Sigmoid colon (tissue), 7 donors: Measurements from ENCODE around the gene LITAF. TPM values are rescaled to one million over a fixed set of nuclear protein-coding genes. Genes with fewer than 3 reads are reported as not detected.
"Not testable (repeated sequence)": the region's sequence is repeated elsewhere in the genome, so short reads cannot be mapped to it uniquely, and the experiment has no call there.

Source experiments
- DNase-seq: peaks from one replicate; pipeline ENCODE4 v3.0.0-alpha.2; 2019
- H3K27ac ChIP-seq, 4 donors: fragments of 200-600 bp; sonication (generic); one replicate each; pipeline ENCODE4 v1.5.1; 2016 to 2019; ENCODE audit warnings: mild to moderate bottlenecking in 1 of 4
- H3K27me3 ChIP-seq, 3 donors: fragments of 200-600 bp; sonication (generic); one replicate each; pipeline ENCODE4 v1.5.1; 2019; ENCODE audit warnings: mild to moderate bottlenecking in 1 of 3
- H3K36me3 ChIP-seq, 4 donors: fragments of 200-600 bp; sonication (generic); one replicate each; pipeline ENCODE4 v1.5.1; 2016 to 2019
- H3K4me1 ChIP-seq, 4 donors: fragments of 200-600 bp; sonication (generic); one replicate each; pipeline ENCODE4 v1.5.1; 2017 to 2019
- H3K4me3 ChIP-seq, 4 donors: fragments of 200-600 bp; sonication (generic); one replicate each; pipeline ENCODE4 v1.5.1; 2017 to 2019; ENCODE audit warnings: mild to moderate bottlenecking in 2 of 4, moderate library complexity in 1 of 4
- H3K9me3 ChIP-seq, 4 donors: fragments of 200-600 bp in 3 of 4; sonication (generic) in 3 of 4; one replicate each; pipeline versions ENCODE4 v1.5.1 to v1.6.1; 2013 to 2019
- EP300 ChIP-seq, 4 donors: sonication (generic); formaldehyde crosslinking; IDR thresholded peaks; one replicate each; pipeline ENCODE4 v1.6.1; 2017; ENCODE audit warnings: antibody characterized with exemption in 4 of 4
- POLR2A ChIP-seq, 2 donors: fragments of 450-650 bp; IDR thresholded peaks; one replicate each; pipeline ENCODE4 v1.6.1; 2016; ENCODE audit warnings: antibody characterized with exemption in 2 of 2, mild to moderate bottlenecking in 2 of 2, moderate library complexity in 2 of 2
- POLR2AphosphoS5 ChIP-seq, 4 donors: sonication (generic); formaldehyde crosslinking; IDR thresholded peaks; one replicate each; pipeline ENCODE4 v1.6.1; 2017; ENCODE audit warnings: antibody characterized with exemption in 4 of 4
- WGBS, 2 donors: extraction: QIAGEN DNeasy Blood & Tissue Kit; methylation state at CpG; one replicate each; pipeline ENCODE4 v1.1.7; 2013; 5-methylcytosine and 5-hydroxymethylcytosine counted together
- intact Hi-C: fragments of 100-400 bp; cut with DNase I; formaldehyde crosslinking; loops from one replicate; pipeline ENCODE4 v1.15.1; 2023
- polyA plus RNA-seq, 3 donors: library from polyadenylated mRNA; stranded (reverse); fragments of 200-250 nt; gene quantifications; one replicate each; pipeline ENCODE4 v1.2.3, GENCODE V29; 2013
- total RNA-seq, 4 donors: library from RNA; depleted of rRNA; stranded (reverse); fragments of >200 nt; gene quantifications; one replicate each; pipeline ENCODE4 v1.1.0, GENCODE V29; 2016
- TF ChIP-seq, protein P1 (sequence below), 4 experiments: fragments of 450-650 bp in 3 of 4; fragments of 200-600 bp in 1 of 4; IDR thresholded peaks; one replicate each; pipeline ENCODE4 v1.5.1; 2016 to 2019; ENCODE audit warnings: antibody characterized with exemption in 4 of 4, mild to moderate bottlenecking in 3 of 4, moderate library complexity in 2 of 4
- donor health status: healthy with polysubstance abuse.
- donor health status: Bipolar disorder and iron deficiency.
- donor health status: healthy.

Gene LITAF
- total and polyA plus RNA-seq, 7 donors = 20.6 to 307 (median 55.1) TPM

DNA sequence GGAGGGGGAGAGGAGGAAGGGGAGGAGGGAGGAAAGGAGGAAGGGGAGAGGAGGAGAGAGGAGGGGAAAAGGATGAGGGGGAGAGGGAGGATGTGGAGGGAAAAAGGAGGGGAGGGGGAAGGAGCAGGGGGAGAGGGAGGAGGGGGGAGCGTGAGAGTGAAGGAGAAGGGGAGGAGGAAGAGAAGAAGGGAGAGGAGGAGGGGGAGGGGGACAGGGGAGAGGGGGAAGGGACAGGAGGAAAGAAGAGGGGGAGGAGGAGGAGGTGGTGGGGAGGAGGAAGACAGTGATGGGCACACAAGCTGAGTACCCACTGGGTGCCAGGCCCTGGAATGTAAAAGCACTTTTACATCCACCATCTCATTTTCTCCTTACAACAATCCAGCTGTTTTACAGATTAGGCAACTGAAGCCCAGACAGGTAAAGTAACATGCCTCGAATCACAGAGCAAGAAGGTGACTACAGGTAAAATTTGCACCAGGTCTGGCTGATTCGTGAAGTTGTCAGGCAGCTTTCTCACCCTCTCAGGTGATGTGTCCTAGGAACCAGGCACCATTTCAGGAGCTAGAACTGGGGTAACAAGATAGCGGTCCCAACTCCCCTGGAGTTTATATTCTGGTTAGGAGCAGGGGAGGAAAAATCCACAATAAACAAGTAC, 10.0 kb upstream of the LITAF start:
- 53 to 77% methylated on average over 4 of the region's 4 CpGs for WGBS, 2 donors
- Histone ChIP-seq H3K9me3 (no peaks in the 10 kb centered on the region), H3K27me3 (no peaks in the 10 kb centered on the region), H3K27ac (peak overlapping the region in 3 of 4 donors; percentile 39 to 43 (median 40)), H3K36me3 (no peaks in the 10 kb centered on the region), H3K4me1 (peaks cover 0 to 12% (median 4%) of the 10 kb centered on the region in 4 donors), H3K4me3 (no peak overlapping the region)
- no peak for DNase-seq
- intact Hi-C loops = no loop called here
- TF ChIP-seq POLR2A (IDR thresholded peaks at IDR 0.05) (no peak), POLR2AphosphoS5 (IDR thresholded peaks at IDR 0.05) (no peak), EP300 (IDR thresholded peaks at IDR 0.05) (no peak)
- TF ChIP-seq, protein P1, sequence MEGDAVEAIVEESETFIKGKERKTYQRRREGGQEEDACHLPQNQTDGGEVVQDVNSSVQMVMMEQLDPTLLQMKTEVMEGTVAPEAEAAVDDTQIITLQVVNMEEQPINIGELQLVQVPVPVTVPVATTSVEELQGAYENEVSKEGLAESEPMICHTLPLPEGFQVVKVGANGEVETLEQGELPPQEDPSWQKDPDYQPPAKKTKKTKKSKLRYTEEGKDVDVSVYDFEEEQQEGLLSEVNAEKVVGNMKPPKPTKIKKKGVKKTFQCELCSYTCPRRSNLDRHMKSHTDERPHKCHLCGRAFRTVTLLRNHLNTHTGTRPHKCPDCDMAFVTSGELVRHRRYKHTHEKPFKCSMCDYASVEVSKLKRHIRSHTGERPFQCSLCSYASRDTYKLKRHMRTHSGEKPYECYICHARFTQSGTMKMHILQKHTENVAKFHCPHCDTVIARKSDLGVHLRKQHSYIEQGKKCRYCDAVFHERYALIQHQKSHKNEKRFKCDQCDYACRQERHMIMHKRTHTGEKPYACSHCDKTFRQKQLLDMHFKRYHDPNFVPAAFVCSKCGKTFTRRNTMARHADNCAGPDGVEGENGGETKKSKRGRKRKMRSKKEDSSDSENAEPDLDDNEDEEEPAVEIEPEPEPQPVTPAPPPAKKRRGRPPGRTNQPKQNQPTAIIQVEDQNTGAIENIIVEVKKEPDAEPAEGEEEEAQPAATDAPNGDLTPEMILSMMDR (IDR thresholded peaks at IDR 0.05) = no peak

DNA sequence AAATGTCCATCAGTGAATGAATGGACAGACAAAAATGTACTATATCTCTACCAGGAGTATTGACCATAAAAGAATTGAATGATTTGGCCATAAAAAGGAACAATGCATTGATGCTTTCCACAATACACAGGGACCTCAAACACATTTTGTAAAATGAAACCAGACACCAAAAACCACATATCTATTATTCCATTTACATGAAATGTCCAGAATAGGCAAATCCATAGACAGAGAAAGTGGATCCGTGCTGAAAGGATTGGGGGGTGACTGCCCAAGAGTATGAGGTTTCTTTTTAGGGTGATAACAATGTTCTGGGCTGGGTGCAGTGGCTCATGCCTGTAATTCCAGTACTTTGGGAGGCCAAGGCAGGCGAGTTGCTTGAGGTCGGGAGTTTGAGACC, 6.9 kb upstream of the LITAF start:
- Histone ChIP-seq H3K9me3 (no peaks in the 10 kb centered on the region), H3K4me1 (peaks cover 0 to 12% (median 4%) of the 10 kb centered on the region in 4 donors), H3K27ac (no peak overlapping the region), H3K27me3 (no peaks in the 10 kb centered on the region), H3K4me3 (no peak overlapping the region), H3K36me3 (no peaks in the 10 kb centered on the region)
- TF ChIP-seq POLR2A (IDR thresholded peaks at IDR 0.05) (no peak), POLR2AphosphoS5 (IDR thresholded peaks at IDR 0.05) (no peak), EP300 (IDR thresholded peaks at IDR 0.05) (no peak)
- TF ChIP-seq, protein P1 (IDR thresholded peaks at IDR 0.05) = no peak
- DNase-seq = no peak
- intact Hi-C loops = no loop called here
- WGBS, 2 donors = 83 to 90% methylated on average over 3 of the region's 3 CpGs

DNA sequence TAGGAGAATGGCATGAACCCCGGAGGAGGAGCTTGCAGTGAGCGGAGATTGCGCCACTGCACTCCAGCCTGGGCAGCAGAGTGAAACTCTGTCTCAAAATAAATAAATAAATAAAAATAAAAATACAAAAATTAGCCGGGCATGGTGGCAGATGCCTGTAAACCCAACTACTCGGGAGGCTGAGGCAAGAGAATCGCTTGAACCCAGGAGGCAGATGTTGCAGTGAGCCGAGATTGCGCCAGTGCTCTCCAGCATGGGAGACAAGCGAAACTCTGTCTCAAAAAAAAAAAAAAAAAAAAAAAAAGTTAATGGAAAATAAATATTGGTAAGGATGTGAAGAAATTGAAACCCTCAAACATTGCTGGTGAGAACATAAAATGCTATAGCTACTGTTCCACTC, 6.4 kb upstream of the LITAF start:
- intact Hi-C loops = not testable (repeated sequence)

DNA sequence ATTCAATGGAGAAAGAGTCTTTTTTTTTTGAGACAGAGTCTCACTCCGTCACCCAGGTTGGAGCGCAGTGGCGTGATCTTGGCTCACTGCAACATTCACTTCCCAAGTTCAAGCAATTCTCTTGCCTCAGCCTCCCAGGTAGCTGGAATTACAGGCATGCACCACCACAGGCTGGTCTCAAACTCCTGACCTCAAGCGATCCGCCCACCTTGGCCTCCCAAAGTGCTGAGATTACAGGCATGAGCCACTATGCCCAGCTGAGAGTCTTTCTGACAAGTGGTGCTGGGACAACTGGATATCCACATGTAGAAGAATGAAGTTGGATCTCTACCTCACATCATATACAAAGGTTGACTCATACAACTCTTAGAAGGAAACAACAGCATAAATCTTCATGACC, 4.9 kb upstream of the LITAF start:
- WGBS, 2 donors = 81 to 96% methylated on average over 5 of the region's 5 CpGs

More for the DNA sequence above, 6.4 kb upstream of the LITAF start:
- DNase-seq, H3K36me3 ChIP-seq, H3K27ac ChIP-seq, H3K4me3 ChIP-seq, H3K27me3 ChIP-seq, H3K9me3 ChIP-seq: not testable (repeated sequence)
- peaks cover 0 to 12% (median 4%) of the 10 kb centered on the region in 4 donors for H3K4me1 ChIP-seq
- WGBS, 2 donors = 95 to 96% methylated on average over 9 of the region's 9 CpGs

DNA sequence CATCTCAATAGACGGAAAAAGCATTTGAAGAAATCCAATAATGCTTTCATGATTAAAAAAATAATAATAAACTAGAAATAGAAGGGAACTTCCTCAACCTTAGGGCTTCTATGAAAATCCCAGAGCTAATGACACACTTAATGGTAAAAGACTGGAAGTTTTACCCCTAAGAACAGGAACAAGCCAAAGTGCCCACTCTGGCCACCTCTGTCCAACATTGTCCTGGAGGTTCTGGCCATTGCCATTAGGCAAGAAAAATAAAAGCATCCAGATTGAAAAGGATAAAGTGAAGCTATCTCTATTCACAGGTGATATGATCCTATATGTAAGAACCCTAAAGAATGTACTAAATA, 2.5 kb upstream of the LITAF start:
- H3K36me3 ChIP-seq = no peaks in the 10 kb centered on the region
- no peak overlapping the region for H3K4me3 ChIP-seq
- WGBS, 2 donors = 94 to 95% methylated on average over 1 of the region's 1 CpG
- intact Hi-C loops = no loop called here
- H3K4me1 ChIP-seq = peaks cover 0 to 19% (median 9%) of the 10 kb centered on the region in 4 donors
- no peaks in the 10 kb centered on the region for H3K27me3 ChIP-seq
- no peak overlapping the region for H3K27ac ChIP-seq
- no peak for DNase-seq
- TF ChIP-seq POLR2A (IDR thresholded peaks at IDR 0.05) = no peak
- TF ChIP-seq, protein P1 (IDR thresholded peaks at IDR 0.05) = no peak
- no peak for TF ChIP-seq EP300 (IDR thresholded peaks at IDR 0.05)
- no peak for TF ChIP-seq POLR2AphosphoS5 (IDR thresholded peaks at IDR 0.05)
- no peaks in the 10 kb centered on the region for H3K9me3 ChIP-seq

More for the DNA sequence above, 4.9 kb upstream of the LITAF start:
- intact Hi-C loops, H3K4me3 ChIP-seq, H3K4me1 ChIP-seq, H3K27ac ChIP-seq, H3K27me3 ChIP-seq, DNase-seq, H3K9me3 ChIP-seq, H3K36me3 ChIP-seq: not testable (repeated sequence)
